ENCODE data around the gene PMEPA1.

Gene PMEPA1

DNA sequence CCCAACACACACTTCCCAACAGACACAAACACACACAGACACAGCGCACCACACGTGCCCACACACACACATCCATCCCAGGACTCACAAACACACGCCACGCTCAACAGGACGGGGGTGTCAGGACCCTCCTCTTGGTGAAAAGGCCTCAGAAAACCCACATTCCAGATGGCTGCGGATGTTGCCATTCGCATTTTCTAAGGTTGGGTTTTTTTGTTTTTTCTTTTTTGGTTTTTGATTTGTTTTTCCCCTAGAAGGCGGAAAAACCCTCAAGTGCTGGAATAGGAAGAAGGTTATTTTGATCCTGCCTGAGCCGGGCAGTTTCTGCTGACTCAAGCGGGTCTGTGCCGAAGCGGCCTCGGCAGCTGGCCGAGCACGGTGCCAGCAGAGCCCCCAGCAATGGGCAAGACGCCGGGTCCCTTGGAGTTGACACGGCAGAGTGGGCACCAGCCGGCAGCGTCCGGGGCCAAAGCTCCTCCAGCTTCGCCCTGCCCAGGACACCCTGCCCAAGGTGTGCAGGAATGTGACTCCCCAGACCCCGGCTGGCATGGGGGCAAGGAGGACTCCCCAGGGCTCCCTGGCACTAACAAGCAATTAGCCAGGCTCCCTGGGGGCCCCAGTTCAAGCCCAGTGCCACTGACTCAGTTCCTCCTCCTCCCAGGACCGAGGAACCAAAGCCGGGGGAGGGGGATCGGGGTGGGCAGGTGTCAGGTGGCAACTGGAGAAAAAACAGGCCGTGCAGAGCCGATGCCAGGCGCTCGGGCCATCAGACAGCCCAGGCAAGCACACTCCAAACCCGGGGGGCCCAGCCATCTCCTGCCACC, 48.7 kb downstream of the PMEPA1 start:
- no peak for DNase-seq (ENCODE audit: low read depth)

GRCh38 chr20:57660181-57660921, 49.5 kb downstream of the PMEPA1 start:
- no peak for DNase-seq (ENCODE audit: low read depth)

GRCh38 chr20:57659517-57660180, 50.2 kb downstream of the PMEPA1 start:
- no peak for DNase-seq (ENCODE audit: low read depth)

DNA sequence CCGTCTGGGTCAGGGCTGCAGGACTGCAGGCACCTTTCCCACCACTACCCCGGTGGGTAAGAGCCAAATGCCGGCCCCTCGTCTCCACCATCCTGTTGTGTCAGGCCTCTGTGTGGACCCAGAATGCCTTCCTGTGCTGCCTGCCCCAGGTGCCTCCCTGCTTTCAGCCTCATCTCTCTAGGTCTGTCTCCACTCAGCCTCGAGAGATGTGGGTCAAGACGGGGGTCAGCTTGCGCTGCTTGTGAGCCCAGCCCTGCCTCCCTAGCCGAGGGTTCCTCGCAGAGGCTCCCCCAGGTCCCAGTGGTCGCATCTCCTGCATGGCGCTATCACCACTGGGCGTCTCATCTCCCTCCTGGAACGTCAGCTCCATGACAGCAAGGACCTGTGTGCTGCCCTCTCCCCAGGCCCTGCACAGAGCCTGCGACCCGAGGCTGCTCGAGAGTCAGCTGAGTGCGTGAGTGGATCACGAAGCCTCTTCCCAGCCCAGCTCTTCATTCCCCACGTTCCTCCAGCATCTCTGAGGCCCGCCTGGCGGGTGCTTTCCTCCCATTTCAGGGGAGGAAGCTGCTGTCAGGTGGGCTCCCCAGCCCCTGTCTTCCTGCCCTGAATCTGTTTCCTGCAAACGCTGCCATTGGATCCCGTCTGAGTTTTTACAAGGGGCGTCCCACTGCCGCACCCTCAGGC, 50.8 kb downstream of the PMEPA1 start:
- no peak for DNase-seq (ENCODE audit: low read depth)

- no peak for DNase-seq (ENCODE audit: low read depth)
Observed at GRCh38 chr20:57658447-57658832, 51.4 kb downstream of the PMEPA1 start.

GRCh38 chr20:57657535-57658446, 52.0 kb downstream of the PMEPA1 start:
- no peak for DNase-seq (ENCODE audit: low read depth)

DNA sequence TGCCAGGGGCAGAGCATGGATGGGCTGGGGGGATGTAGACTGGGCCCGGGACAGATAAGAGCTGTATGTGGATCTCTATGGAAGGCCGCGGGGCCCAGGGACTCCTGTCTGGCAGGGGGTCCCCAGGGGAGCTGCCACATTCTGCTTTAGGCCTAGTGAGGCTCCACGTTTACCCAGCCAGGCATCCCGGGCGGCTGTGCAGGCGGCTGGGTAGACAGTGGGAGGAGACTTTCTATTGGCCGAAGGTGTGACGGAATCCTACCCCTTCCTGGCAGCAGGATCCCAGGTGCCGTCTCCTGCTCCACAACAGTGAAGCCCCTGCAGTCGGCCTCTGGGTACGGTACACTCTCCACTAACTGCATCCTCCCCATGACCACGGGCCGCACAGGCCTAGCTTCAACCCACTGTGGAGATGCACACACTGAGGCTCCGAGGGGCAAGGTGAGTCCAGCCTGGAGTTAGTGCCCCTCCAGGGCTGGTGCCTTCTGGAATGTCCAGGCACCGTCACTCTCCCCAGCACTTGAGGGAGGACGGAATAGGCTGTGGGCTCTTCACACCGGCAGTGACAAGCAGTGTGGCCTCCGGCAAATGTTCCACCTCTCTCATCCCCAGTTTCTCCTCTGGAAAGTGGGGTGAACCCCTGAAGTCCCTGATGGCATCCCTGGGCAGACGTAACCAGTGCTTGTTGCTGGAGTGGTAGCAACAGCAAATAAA, 52.8 kb downstream of the PMEPA1 start:
- no peak for DNase-seq (ENCODE audit: low read depth)

DNA sequence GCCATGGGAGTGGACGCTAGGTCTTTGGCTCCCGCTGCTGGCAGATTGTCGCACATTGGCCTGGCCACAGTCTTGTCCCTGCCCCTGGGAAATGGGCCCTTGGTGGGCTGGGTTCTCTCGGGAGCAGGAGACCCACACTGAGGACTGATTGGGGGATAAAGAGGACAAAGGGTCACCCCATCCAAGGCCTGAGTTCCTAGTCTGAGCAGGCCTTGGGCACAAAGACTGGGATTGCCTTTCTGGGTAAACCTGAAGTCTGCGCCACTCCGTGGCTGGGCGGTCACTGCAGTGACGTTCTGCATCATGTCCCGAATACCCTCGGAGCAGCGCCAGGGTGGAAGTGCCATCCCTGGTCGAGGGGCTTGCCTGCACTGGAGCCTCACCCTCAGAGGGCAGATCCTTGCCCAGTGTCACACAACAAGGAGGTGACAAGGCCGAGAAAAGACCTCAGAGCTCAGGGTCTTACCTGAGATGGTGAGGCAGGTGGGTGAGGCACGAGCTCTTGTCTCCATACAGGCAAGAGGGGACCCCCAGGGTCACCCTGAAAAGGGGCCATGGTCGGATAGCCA, 53.5 kb downstream of the PMEPA1 start:
- DNase-seq (ENCODE audit: low read depth) = no peak

DNA sequence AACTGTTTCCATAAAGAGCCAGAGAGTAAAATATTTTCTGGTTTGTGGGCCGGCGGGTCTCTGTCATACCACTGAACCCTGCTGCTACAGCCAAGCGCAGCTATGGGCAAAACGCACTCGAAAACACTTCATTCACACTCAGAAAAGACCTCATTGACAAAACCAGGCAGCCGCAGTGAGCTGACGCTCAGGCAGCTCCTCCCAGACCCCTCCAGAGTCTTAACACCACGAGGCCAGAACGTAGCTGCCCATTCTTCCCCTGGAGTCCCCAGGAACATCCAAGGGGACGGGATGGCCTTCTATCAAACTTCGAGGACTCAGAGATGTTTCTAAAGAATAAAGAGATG, 54.0 kb downstream of the PMEPA1 start:
- no peak for DNase-seq (ENCODE audit: low read depth)

GRCh38 chr20:57654998-57655808, 54.6 kb downstream of the PMEPA1 start:
- no peak for DNase-seq (ENCODE audit: low read depth)

DNA sequence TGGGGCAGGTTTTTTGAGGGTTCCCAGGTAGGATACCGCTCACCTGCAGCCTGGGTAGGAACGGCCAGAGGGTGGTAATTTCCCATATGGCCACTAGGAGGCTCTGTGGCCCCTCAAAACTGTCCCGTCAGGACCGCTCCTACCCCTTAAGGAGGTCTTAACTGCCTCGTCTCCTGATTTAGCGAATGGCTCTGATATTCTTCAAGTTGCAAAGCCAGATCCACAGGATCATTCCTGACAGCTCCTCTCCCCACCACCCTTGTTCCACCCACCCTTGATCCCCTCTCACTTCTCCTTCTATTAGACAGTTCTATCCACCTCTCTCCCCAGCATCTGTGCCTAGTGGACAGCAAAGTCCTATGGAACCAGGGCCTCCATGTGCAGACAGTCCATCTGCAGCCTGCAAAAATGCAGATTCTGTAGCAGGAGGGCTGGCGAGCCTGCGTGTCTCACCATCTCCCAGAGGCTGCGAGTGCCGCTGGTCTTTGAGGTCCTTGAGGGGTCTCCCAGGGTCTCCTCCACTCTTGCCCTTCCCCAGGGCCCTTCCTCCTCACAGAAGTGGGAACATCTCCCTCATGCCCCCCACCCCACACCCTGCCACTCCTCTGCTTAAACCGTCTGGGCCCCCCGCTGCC, 55.3 kb downstream of the PMEPA1 start:
- DNase-seq (ENCODE audit: low read depth) = peak; percentile 30

GRCh38 chr20:57653910-57654309, 55.9 kb downstream of the PMEPA1 start:
- DNase-seq (ENCODE audit: low read depth) = no peak

DNA sequence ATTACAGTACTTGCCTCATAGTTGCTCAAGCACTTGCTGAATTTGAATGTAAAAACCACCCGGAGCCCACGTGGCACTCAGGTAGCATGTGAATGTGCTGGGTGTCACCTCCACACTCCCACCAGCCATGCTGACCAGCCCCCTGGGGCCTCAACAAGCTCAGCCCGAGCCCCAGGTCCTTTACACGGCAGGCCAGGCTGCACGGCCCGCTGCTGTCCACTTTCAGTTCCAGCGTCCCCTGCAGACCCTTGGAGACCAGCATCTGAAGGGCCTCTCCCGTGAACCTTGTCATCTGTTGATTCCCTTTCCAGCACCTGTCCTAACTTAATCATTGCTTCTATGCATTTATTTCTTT, 56.3 kb downstream of the PMEPA1 start:
- no peak for DNase-seq (ENCODE audit: low read depth)

DNA sequence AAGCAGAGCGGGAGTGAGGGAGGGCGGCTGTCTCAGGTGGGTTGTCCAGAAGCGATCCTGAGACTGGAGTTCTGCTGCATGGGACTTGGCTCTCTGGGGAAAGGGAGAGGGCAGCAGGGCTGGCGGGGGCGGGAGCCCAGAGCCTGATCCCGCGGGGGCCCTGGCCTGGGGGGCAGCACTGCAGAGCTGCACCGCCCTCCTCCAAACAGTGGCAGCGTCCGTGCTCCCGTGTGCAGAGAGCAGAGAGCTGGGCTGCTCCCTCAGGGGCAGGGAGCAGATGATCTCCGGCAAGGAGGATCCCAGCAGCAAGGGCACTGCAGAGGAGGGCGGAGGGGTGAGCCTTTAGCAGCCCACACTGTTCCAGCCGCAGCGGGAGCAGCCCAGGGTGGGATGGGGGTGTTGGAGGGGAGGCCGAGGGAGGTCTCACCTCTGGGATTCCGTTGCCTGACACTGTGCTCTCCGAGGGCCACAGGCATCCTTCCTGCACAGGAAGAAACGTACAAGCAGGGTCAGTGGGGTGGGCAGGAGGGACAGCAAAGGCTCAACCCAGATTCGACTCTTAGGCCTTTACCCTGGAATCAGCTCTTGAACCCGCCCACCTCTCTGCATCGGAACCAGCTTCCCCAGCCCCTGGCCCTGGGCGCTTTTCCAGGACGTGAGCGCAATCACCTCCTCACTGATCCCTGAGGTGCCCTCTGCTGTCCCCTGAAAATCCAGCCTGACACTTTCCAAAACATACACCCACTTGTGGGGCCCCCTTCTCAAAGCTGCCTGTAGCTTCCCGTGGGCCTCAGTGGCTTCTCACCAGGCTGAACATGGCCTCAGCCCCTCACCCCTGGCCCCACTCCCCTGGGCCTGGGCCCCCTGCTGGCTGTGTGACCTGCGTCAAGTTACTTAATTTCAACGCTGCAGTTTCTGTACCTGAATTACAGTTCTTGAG, 56.9 kb downstream of the PMEPA1 start:
- DNase-seq (ENCODE audit: low read depth) = no peak

DNA sequence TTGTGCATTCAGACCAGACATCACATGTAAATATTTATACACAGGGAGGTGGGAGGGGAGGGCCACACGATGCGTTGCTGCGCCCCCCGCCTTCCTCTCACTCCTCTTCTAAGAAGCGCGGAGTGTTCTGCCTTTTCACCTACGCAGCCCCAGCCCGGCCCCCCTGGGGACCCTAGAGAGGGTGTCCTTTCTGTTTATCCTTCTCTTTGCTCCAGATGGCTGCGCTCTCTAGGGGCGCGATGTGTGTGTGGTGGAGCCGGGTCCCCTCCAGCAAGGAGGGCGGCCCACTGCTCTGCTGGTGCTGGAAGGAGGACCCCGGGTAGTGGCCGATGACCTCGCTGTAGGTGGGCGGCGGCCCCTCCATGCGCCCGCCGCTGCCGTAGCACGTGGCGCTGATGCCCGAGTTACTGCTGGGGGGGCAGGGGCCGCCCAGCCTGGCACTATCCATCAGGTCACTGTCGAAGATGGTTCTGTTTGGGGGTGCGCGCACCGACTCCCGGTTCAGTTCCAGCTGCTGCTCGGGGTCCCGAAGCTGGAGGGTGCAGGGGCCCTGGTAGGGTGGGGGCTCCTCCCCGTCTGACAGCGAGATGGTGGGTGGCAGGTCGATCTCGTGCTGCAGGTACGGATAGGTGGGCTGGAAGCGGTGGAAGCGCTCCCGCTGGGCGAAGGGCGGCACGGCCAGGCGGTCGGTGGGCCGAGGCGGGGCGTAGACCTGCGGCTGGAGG, 57.8 kb downstream of the PMEPA1 start:
- no peak for DNase-seq (ENCODE audit: low read depth)

GRCh38 chr20:57650756-57651483, 58.9 kb downstream of the PMEPA1 start:
- no peak for DNase-seq (ENCODE audit: low read depth)

DNA sequence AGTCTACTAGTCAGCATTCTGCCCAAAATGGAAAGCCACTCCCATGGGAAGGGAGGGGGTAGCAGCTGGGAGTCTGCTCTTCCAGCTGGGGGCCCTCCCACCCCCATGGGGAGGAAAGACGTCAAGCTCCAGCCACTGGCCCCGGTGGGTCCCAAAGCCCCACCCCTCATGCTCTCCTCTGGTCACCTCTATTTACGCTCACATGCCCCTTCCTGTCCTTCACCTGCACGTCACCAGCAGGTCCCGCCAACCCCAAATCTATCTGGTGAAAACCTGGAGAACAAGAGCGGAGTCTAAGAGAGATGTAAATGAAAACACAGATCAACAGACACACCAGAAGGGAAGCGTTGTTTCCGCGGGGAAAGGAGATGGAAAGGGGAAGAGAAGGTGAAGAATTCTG, 59.5 kb downstream of the PMEPA1 start:
- DNase-seq (ENCODE audit: low read depth) = no peak

Measured in activated T-helper 9 cell treated with anti-CD3 and anti-CD28 coated beads, Interleukin-2, amount 50 U/mL, for 16 hours (primary cell).